Right renal cortex interstitium (tissue), 3 donors: ENCODE data around the gene RNF4. TPM values are rescaled to one million over a fixed set of nuclear protein-coding genes. Genes with fewer than 3 reads are reported as not detected.
"Not testable (repeated sequence)": the region's sequence is repeated elsewhere in the genome, so short reads cannot be mapped to it uniquely, and the experiment has no call there.

Experiments
- DNase-seq, 3 donors: peaks; one replicate each; pipeline ENCODE4 v3.0.0-alpha.2; 2013; ENCODE audit warnings: low read depth in 3 of 3, low spot score in 2 of 3
- polyA plus RNA-seq, 3 donors: library from polyadenylated mRNA; unstranded; fragments of 120-200 nt; gene quantifications; one replicate each; pipeline ENCODE4 v1.2.1, GENCODE V29; 2013; ENCODE audit not compliant: insufficient read length in 3 of 3

The RNF4 gene
- polyA plus RNA-seq, 3 donors, result 61.3 to 68.2 (median 67.4) TPM

DNA sequence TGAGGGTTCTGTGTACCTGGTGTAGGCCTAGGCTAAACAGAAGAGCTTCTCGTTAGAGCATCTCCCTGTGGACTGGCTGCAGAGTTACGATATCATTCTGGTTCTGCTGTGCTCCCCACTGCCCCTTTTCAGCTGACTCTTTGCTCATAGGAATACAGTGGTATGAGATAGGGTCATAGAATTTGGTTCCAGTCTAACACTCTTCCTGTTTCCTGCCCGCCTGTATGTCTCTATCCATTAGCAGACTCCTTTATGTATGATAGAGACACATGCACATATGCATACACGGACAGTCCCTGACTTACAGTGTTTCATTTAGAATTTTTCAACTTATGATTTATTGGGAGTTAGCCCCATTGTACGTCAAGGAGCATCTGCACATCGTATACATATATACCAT lies 15.3 kb downstream of the RNF4 start:
- no peak for DNase-seq

DNA sequence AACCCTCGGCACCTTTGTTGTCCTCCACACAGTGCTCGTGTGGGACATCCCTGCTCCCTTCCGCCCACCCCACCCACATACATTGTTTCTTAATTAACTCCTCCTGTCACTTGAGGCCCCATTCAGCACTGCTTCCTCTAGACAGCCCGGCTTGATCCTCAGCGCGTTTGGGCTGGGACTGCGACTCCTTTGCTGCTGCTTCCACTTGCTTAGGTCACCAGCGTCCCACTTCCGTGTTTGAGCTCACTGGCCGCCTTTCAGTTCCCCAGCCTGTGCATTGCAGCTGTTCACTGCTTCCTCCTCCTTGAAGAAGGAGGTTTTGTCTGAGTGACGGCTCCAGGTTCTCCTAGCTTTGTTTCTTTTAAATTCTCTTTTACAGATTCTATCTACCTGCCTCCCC lies 16.1 kb downstream of the RNF4 start:
- no peak for DNase-seq

DNA sequence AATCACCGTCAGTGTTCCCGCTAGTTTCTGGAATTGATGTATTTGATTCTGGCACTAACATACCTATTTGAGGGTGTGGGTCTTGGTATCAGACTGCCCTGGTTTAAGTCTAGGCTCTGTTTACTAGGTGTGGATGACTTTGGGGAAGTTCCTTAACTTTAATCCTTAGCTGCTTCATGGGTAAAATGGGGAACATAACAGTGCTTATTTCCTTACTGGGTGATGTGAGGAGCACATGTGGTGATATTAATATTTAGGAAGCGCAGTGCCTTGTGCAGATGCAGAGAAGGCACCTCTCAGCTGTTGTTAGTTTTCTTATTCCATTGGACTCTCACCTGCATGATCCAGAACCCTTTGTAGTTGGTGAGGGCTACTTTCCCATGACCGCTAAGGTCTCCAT lies 17.1 kb downstream of the RNF4 start:
- no peak for DNase-seq

DNA sequence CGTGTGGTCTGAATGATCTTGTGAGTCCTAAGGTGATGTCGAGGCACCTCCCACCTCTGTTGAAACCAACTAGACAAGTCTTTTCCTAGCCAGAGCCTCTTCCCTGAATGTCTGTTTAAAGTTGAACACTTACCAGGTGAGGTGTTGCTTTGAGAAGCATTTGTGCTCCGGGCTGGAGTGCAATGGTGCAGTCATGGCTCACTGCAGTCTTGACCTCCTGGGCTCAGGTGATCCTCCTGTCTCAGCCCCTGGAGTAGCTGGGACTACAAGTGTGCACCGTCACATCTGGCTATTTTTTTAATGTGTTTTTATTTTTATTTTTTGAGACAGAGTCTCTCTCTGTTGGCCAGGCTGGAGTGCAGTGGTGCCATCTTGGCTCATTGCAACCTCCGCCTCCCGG lies 18.1 kb downstream of the RNF4 start:
- no peak for DNase-seq

DNA sequence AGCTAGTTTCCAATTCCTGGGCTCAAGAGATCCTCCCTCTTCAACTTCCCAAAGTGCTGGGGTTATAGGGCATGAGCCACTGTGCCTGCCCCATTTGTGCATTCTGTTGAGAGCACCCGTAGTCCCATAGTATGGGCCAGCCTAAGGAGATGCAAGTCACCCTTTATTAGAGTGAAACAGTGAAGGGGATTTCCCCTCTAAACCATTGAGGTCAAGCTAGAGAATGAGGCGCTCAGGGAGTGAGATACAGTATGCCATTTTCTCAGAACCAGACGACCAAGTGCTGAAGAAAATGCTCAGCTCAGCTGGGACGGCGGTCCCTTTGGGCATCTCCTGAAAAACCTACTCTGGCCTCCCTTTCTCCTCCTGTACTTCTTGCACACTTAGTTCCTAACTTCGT lies 18.7 kb downstream of the RNF4 start:
- DNase-seq, result no peak

GRCh38 chr4:2489081-2489805 lies 20.3 kb downstream of the RNF4 start:
- DNase-seq, result no peak

GRCh38 chr4:2489841-2490552 lies 21.1 kb downstream of the RNF4 start:
- no peak for DNase-seq

DNA sequence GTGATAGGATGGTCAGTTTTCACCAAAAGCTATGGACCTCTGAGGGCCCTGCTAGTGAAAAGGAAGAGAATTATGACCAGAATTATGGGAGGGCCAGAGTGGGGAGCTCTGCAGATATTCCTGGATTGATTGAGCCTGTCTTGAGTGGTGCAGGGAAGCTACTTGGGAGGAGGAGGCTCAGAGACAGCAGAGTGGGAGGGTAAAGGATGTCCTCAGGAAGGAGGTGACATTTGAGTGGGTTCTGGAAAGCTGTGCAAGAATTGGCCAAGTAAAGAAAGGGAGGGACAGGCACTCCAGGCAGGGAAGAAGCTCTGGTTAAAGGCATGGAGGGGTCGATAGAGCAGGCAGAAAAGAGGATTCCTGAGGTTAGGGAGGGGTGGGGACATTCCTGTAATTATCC lies 24.1 kb downstream of the RNF4 start:
- no peak for DNase-seq

- no peak for DNase-seq
Observed at GRCh38 chr4:2494992-2495391, 26.1 kb downstream of the RNF4 start.

GRCh38 chr4:2497324-2497723 lies 28.4 kb downstream of the RNF4 start:
- no peak for DNase-seq

DNA sequence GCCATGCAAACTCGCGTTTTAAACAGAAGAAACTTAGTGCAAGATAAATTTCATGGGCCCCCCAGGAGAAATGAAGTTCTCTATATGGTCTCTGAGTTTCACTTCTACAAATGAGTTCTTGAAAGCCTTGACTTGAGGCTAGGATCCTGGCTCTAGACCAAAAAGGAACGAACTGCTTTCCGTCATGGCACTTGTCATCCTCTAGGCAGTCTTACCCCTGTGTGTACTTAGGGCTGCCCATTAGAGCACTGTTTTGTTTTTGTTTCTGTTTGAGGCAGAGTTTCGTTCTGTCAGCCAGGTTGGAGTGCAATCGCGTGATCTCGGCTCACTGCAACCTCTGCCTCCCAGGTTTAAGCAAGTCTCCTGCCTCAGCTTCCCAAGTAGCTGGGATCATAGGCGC lies 29.0 kb downstream of the RNF4 start:
- no peak for DNase-seq

DNA sequence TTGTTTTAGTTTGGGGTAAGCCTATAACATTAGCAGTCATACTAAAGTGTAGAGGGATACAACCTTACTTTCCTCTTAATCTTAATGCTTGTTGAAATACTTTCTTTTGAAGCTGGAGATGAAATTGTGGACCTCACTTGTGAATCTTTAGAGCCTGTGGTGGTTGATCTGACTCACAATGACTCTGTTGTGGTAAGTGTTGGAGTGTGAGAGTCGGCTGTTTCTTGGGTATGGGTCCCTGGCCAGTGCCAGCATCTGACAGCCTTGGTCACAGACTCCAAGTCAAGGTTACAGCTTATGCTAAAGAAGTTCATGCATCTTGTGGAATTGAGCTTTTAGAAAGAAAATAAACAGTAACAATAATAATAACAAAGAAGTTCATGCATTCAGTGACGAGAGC lies 31.6 kb downstream of the RNF4 start:
- no peak for DNase-seq

- no peak for DNase-seq
Observed at GRCh38 chr4:2501034-2501594, 32.2 kb downstream of the RNF4 start.

GRCh38 chr4:2503809-2504208 lies 34.9 kb downstream of the RNF4 start:
- DNase-seq, result no peak

GRCh38 chr4:2507259-2507658 lies 38.4 kb downstream of the RNF4 start:
- DNase-seq, result no peak

- no peak for DNase-seq
Observed at GRCh38 chr4:2507855-2508254, 38.9 kb downstream of the RNF4 start.

DNA sequence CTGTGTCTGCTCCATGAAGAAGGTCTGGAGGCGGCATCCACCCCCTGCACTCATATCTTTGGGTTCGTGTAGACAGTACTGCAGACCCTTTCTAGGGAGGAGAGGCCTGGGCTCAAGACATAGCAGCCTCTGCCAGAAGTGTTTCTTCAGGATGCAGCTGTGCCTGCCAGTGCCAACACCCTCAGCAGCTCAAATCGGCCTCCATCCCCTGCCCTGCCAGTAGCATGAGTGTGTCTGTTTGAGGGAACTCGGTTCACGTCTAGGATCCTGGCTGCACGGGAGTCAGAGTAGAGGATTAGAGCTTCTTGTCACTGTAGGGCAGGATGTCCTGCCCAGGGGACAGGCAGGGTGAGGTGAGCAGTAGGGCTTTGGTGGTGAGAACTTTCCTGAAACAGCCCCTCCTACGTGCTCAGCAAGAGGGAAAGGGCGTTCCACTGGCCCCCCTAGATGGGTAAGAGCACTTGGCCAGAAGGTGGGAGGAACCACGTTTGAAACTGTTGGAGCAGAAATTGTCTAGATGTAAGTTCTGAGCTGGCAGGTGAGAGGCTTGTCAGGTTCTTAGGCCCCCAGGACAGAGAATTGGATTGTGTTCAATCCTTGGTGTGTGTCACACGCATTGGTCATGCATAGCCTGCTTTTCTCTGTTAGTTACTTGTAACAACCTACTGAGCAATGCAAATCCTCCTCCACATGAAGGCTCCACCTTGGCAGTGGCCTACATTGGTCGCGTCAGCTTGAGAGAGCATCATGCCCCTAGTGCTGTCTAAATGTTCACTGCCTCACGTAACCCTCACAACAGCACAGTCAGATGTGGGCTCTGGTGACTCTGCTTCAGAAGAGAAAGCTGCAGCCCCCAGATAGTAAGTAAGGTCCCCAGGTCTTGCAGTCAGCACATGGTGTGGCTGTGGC lies 41.7 kb downstream of the RNF4 start:
- DNase-seq, result no peak

GRCh38 chr4:2511645-2512131 lies 42.8 kb downstream of the RNF4 start:
- DNase-seq, result no peak

DNA sequence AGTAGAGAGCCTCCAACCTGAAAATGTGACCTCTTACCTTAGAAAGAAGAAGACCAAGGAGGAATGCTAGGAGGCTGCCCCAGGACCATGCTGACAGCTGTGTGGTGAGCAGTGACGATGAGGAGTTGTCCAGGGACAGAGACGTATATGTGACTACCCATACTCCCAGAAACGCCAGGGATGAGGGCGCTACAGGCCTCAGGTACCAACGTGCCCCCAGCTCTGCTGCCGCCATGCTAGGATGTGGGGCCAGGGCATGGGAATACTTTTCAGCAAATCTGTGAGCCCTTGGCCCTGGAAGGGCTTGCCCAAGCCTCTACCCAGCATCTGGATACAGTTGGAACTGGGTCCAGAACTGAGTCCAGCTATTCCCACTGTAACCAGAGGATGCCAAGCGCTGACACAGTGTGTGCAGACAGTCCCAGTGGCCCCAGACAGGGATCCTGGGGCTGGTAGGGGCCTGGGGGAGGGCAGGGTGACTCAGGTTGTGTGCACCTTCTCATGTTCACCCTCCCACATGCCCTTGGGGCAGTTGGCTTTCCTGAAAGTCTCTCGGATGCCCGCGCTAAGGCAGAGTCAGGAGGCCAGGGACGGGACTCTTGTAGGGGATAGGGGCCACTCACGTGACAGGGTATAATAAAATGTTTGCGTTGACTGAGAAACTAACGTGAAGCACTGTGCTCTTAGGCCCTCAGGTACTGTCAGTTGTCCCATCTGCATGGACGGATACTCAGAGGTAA lies 43.7 kb downstream of the RNF4 start:
- no peak for DNase-seq

DNA sequence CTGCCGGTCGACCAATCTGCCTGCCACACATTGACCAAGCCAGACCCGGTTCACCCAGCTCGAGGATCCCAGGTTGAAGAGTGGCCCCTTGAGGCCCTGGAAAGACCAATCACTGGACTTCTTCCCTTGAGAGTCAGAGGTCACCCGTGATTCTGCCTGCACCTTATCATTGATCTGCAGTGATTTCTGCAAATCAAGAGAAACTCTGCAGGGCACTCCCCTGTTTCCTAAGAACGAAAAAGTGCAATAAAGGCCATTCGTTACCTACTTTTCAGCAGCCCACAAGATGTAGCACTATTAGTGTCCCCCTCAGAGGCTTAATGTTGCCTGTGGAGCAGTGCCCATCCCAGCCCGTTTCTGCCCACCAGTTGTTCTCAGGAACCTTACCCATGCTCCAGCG lies 45.3 kb downstream of the RNF4 start:
- DNase-seq, result not testable (repeated sequence)
